GM19025 (cell line): ENCODE results near the gene AXL.
"Not testable (repeated sequence)": the region's sequence is repeated elsewhere in the genome, so short reads cannot be mapped to it uniquely, and the experiment has no call there.

Source experiments
- ATAC-seq: cut with Tn5 transposase; IDR thresholded peaks from one replicate; pipeline ENCODE4 v1.9.1; 2021; ENCODE audit warnings: mild to moderate bottlenecking, low read depth, moderate library complexity; ENCODE audit not compliant: unreplicated experiment

AXL gene

DNA sequence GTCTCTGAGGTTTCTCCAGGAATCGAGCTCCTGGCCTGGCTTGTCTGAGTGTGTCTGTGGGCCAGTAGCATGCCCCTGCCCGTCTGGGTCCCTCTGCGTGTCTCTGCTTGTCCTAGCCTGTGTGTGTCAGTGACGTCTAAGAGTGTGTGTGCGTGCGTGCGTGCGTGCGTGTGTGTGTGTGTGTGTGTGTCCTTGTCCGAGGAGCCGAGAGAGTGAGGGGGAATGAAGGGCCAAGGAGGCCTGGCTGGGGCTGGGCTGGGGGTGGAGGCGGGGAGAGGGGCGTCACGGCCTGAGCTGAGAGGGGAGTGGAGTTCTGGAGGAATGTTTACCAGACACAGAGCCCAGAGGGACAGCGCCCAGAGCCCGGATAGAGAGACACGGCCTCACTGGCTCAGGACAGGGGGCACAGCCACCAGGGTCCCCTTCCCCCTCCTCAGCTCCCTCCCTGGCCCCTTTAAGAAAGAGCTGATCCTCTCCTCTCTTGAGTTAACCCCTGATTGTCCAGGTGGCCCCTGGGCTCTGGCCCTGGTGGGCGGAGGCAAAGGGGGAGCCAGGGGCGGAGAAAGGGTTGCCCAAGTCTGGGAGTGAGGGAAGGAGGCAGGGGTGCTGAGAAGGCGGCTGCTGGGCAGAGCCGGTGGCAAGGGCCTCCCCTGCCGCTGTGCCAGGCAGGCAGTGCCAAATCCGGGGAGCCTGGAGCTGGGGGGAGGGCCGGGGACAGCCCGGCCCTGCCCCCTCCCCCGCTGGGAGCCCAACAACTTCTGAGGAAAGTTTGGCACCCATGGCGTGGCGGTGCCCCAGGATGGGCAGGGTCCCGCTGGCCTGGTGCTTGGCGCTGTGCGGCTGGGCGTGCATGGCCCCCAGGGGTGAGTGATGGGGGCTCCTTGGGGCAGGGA is at the start of gene AXL:
AXL (plus strand) TSS at position 609 of the 893 bp plus-strand sequence; CDS start at position 779, 170 bp downstream.
- no peak for ATAC-seq

DNA sequence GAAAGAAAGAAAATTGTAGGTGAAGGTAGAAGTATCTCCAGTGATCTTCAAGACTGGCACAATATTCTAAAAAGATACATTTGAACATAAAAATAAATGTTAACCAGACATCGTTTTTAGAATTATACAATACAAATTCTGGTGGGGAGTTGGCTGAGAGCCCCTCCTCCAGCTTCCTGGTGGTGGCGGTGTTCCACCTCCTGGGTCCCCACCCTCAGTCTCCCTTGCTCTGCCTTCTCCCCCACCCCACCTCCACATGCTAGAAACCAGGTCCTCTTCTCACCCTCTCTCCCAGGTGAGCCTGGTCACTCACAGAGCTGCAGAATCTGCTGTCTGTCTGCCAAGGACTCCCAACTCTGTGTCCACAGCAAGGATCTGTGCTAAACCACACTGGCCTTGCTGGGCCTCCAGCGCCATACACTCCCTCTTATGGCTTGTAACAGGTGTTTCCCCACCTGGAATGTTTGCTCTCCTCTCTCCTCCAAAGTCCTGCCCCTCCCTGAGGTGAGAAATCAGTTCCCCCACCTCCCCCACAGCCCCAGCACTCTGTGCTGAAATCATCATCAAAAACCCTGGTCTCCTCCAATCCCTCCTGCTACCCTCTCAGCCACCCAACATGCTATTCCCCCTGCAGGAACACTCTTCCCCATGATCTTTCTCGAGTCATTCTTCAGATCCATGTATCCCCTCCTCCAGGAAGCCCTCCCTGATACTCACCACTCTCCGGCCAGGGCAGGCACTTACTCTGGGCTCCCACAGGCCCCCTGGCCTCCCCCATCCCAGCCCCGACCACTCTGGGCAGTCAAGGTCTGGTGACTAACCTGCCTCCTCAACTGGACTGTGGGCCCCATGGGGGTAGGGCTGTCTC is 46.5 kb upstream of the AXL start:
- ATAC-seq = no peak

- ATAC-seq = no peak
Observed at GRCh38 chr19:41174297-41174928, 44.6 kb upstream of the AXL start.

DNA sequence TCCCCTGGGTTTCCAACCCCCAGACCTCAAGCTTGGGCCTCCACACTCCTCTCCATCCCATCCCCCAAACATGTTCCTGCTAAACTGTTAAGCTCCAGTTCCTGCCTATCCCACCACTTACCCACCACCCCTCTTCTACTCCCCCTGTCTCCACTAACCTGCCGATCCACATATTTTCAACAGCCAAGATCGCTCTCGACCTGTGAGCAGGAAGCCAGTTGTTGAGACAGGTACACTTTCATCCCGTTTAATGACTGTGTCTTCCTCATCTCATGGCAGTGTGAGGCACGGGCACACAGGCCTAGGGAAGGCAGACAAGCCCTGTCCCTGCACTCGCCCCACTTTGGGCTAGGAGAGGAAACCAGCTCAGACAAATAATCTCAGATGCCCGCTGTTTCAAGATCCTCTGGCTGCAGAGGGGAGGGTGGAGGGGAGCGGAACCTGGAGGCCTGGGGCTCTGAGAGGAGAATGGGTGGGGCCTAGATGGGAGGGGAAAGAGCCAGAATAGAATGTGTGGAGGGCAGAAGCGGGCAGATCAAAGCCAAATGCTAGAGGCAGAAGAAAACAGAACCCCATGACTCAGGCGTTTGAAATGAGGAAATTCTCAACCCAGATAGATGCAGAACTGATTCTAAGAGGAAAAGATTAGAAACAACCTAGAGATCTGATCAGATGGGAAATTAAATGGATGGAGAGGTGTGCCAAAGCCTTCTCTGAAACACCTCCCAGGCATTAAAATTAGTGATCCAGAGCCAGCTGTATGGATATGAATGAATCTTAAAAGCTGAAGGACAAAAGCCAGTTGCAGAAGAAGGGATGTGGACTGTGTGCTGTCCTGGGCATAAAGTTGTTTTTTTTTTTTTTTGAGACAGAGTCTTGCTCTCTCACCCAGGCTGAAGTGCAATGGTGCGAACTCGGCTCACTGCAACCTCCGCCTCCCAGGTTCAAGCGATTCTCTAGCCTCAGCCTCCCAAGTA is 42.9 kb upstream of the AXL start:
- ATAC-seq = no peak

GRCh38 chr19:41180173-41180572 is 38.9 kb upstream of the AXL start:
- not testable (repeated sequence) for ATAC-seq

GRCh38 chr19:41186971-41187883 is 31.8 kb upstream of the AXL start:
- no peak for ATAC-seq

DNA sequence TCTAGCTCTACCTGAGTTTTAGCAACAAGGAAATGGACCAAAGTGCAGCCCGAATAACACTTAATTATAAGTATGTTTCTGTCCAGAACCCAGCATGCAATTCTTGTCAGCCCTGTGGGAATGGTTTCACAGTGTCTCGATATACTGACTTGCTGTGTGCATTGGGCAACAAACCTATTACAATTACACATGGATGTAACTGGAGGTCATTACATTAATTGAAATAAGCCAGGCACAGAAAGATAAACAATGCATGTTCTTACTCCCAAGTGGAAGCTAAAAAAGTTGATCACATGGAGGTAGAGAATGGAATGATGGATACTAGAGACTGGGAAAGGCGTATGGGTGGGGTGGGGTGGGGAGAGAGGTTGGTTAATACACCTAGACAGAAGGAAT is 31.1 kb upstream of the AXL start:
- no peak for ATAC-seq

GRCh38 chr19:41189425-41190065 is 29.5 kb upstream of the AXL start:
- no peak for ATAC-seq

DNA sequence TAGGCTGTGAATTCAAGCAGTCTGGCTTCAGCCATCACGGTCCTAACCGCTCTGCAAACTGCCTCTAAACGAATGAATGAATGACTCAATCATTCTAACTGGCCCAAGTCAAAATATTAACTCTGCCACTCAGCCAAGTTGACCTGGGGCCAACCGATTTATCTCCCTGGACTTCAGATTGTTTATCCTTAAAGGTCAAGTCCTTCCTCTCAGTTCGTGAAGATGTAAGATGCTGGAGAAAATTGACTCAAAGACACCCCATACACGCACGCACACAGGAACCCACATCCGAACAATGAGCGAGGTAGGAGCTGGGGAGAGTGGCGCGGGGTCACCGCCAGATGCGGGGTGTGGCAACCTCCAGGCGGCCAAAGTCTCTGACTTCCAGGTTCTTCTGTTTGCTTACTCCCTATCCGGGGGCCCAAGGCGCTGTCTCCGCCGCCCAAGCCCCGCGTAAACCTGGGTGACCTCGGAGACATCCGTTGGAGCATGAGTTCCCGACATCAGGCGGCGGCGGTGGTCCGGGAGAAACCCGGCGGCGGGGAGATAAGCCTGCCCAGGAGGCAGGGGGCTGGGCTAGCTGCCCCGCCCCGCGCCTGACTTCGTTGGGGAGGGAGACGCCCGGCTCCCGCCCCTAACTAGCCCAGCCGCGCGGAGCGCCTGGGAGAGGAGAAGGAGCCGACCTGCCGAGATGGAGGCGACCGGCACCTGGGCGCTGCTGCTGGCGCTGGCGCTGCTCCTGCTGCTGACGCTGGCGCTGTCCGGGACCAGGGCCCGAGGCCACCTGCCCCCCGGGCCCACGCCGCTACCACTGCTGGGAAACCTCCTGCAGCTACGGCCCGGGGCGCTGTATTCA is 26.2 kb upstream of the AXL start, which contains the start of gene CYP2S1:
CYP2S1 (plus strand) TSS at position 646 of the 856 bp plus-strand sequence; CDS start at position 692, 46 bp downstream.
- no peak for ATAC-seq

GRCh38 chr19:41193430-41194156 is 25.4 kb upstream of the AXL start:
- ATAC-seq = no peak

DNA sequence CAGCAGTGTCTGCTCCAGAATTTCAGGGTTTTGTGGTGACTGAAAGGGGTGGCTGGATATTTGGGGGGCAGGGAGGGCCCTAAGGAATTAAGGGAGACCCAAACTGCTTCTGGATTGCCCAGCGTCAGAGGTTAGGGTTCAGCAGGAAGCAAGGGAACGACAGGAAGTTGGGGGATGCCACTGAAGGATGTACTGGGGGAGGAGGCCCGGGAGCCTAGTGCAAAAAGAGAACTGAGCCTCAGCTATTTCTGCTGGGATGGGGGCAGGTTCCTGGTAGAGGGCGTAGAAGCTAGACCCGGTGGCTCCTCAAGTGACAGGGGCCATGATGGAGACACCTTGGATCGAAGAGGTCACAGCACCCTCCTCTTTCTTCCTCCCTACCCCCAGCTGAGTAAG is 24.9 kb upstream of the AXL start:
- ATAC-seq = no peak

DNA sequence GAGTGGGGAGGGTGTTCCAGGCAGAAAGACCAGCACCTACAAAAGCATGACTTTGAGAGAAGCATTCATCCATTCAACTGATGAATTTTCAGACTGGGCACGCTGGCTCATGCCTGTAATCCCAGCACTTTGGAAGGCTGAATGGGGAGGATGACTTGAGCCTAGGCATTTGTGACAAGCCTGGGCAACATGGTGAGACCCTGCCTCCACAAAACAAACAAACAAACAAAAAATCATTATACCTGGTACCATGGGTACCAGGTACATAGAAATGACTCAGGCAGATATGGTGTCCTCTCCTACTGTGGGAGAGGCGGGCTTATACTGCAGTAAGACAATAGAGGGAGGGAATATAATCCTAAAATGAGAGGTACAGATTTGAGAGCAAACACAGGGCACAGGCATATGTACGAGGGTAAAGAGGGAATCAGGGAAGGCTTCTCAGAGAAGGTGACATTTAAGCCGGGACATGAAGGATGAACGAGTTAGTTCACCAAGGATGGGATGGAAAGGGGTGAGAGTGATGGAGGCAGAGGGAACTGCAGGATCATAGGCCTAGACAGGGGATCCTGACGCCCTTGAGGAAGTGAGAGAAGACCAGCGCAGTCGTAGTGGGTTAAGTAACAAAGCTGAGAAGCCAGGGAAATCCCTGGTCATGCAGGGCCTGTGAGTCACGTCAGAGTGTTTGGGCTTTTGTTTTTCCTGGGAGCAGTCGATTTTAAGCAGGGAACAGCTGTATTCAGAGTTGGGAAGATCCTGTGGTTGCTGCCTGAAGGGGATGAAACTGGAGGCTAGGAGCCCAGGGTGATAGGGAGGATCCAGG is 23.1 kb upstream of the AXL start:
- no peak for ATAC-seq

GRCh38 chr19:41198559-41198958 is 20.5 kb upstream of the AXL start:
- no peak for ATAC-seq

GRCh38 chr19:41203371-41203770 is 15.7 kb upstream of the AXL start:
- ATAC-seq = no peak

- not testable (repeated sequence) for ATAC-seq
Observed at GRCh38 chr19:41204338-41204737, 14.7 kb upstream of the AXL start.

- no peak for ATAC-seq
Observed at GRCh38 chr19:41205995-41206394, 13.0 kb upstream of the AXL start.
